Occipital lobe (tissue), 2 donors: ENCODE measurements around the gene PRR7. TPM values are rescaled to one million over a fixed set of nuclear protein-coding genes. Genes with fewer than 3 reads are reported as not detected.
"Not testable (repeated sequence)": the region's sequence is repeated elsewhere in the genome, so short reads cannot be mapped to it uniquely, and the experiment has no call there.

Source experiments
- DNase-seq: peaks from one replicate; lab custom pipeline; 2025; lab: John Stamatoyannopoulos, UW
- total RNA-seq: library from RNA; depleted of rRNA; stranded (reverse); fragments of >200 nt; gene quantifications from one replicate; pipeline ENCODE4 v1.2.3, GENCODE V29; 2014

PRR7 gene
- total RNA-seq: 11.7 TPM

- DNase-seq: peak; percentile 81
Observed at GRCh38 chr5:177446200-177447065, at the start of gene PRR7. TSS of gene PRR7 (plus strand) at chr5:177446814. CDS start at chr5:177455068, 8,254 bp downstream.

- DNase-seq: no peak
Observed at GRCh38 chr5:177397875-177398390, 48.7 kb upstream of the PRR7 start.

GRCh38 chr5:177399997-177400868, 46.4 kb upstream of the PRR7 start, which contains the start of gene PFN3:
TSS of gene PFN3 (minus strand) at chr5:177400661. CDS start at chr5:177400576, 85 bp downstream.
- DNase-seq: no peak

- no peak for DNase-seq
Observed at GRCh38 chr5:177402271-177403043, 44.2 kb upstream of the PRR7 start.

- no peak for DNase-seq
Observed at GRCh38 chr5:177403102-177403791, 43.4 kb upstream of the PRR7 start.

GRCh38 chr5:177403792-177404640, 42.6 kb upstream of the PRR7 start:
- peak; percentile 54 for DNase-seq

- no peak for DNase-seq
Observed at GRCh38 chr5:177404641-177405179, 41.9 kb upstream of the PRR7 start.

GRCh38 chr5:177405312-177405711, 41.3 kb upstream of the PRR7 start:
- no peak for DNase-seq

- no peak for DNase-seq
Observed at GRCh38 chr5:177405805-177406204, 40.8 kb upstream of the PRR7 start.

- DNase-seq: no peak
Observed at GRCh38 chr5:177409043-177409801, 37.4 kb upstream of the PRR7 start, which contains the start of gene F12. TSS of gene F12 (minus strand) at chr5:177409564. CDS start at chr5:177409527, 37 bp downstream.

GRCh38 chr5:177410575-177410974, 36.0 kb upstream of the PRR7 start:
- DNase-seq: no peak

GRCh38 chr5:177412603-177413233, 33.9 kb upstream of the PRR7 start:
- no peak for DNase-seq

- no peak for DNase-seq
Observed at GRCh38 chr5:177414481-177414880, 32.1 kb upstream of the PRR7 start.

GRCh38 chr5:177417081-177417480, 29.5 kb upstream of the PRR7 start:
- DNase-seq: not testable (repeated sequence)

- DNase-seq: no peak
Observed at GRCh38 chr5:177419046-177419445, 27.6 kb upstream of the PRR7 start.

GRCh38 chr5:177420472-177420871, 26.1 kb upstream of the PRR7 start:
- not testable (repeated sequence) for DNase-seq

GRCh38 chr5:177421062-177421798, 25.4 kb upstream of the PRR7 start:
- DNase-seq: no peak
